Neural crest cell (in vitro differentiated cells): ENCODE results near the gene DAPK3. TPM values are rescaled to one million over a fixed set of nuclear protein-coding genes. Genes with fewer than 3 reads are reported as not detected.

ENCODE experiments used
- DNase-seq: peaks from one replicate; pipeline ENCODE4 v3.0.0; 2021; ENCODE audit warnings: low read depth, mixed read lengths, low spot score
- H3K27ac Mint-ChIP-seq: one replicate; pipeline ENCODE4 v1.8.0; 2021; ENCODE audit warnings: mild to moderate bottlenecking, mixed read lengths; ENCODE audit not compliant: unreplicated experiment
- H3K27me3 Mint-ChIP-seq: 2 replicates; pipeline ENCODE4 v1.8.0; 2021; ENCODE audit warnings: low read depth, mild to moderate bottlenecking, mixed read lengths
- H3K36me3 Mint-ChIP-seq: 2 replicates; pipeline ENCODE4 v1.8.0; 2021; ENCODE audit warnings: low read depth, mild to moderate bottlenecking, mixed read lengths
- H3K4me1 Mint-ChIP-seq: 2 replicates; pipeline ENCODE4 v1.8.0; 2021; ENCODE audit warnings: mixed read lengths
- H3K4me3 Mint-ChIP-seq: one replicate; pipeline ENCODE4 v1.8.0; 2021; ENCODE audit warnings: mild to moderate bottlenecking, mixed read lengths
- H3K9me3 Mint-ChIP-seq: 2 replicates; pipeline ENCODE4 v1.8.0; 2021; ENCODE audit warnings: mixed read lengths
- total RNA-seq: library from RNA; stranded (reverse); gene quantifications from 2 replicates; pipeline ENCODE4 v1.2.1, GENCODE V29; 2021
- TF ChIP-seq, protein P1 (sequence below): fragments of 200-600 bp; sonication (generic); conservative IDR thresholded peaks from 2 replicates; pipeline ENCODE4 v1.5.0; 2021; ENCODE audit warnings: antibody characterized with exemption, mild to moderate bottlenecking

The DAPK3 gene
- total RNA-seq, 1 donor from 2014 or later, result 63.1 TPM

DNA sequence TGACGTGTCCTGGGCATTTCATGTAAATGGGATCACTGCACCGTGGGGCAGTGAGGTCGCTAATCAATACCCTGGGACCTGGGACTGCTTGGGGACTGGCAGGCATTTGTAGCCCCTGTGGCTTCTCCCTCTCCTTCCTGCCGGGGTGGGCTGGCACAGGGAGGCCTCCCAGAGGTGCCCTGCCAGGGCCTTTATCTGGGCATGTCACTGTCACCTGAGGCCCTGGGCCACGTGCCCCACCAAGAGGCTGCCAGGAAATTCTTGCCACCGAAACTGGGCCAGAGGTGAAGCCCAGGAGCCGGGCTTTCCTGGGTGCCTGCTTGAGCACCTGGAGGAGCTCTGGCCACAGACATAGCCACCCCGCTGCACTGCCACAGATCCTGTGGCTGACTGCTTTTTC lies 39.9 kb downstream of the DAPK3 start:
- H3K27me3 Mint-ChIP-seq, result peaks cover 34% of the 10 kb centered on the region
- no peaks in the 10 kb centered on the region for H3K9me3 Mint-ChIP-seq
- no peak overlapping the region for H3K4me3 Mint-ChIP-seq
- H3K36me3 Mint-ChIP-seq, result no peaks in the 10 kb centered on the region
- TF ChIP-seq, protein P1, sequence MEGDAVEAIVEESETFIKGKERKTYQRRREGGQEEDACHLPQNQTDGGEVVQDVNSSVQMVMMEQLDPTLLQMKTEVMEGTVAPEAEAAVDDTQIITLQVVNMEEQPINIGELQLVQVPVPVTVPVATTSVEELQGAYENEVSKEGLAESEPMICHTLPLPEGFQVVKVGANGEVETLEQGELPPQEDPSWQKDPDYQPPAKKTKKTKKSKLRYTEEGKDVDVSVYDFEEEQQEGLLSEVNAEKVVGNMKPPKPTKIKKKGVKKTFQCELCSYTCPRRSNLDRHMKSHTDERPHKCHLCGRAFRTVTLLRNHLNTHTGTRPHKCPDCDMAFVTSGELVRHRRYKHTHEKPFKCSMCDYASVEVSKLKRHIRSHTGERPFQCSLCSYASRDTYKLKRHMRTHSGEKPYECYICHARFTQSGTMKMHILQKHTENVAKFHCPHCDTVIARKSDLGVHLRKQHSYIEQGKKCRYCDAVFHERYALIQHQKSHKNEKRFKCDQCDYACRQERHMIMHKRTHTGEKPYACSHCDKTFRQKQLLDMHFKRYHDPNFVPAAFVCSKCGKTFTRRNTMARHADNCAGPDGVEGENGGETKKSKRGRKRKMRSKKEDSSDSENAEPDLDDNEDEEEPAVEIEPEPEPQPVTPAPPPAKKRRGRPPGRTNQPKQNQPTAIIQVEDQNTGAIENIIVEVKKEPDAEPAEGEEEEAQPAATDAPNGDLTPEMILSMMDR, result no peak
- H3K4me1 Mint-ChIP-seq, result no peaks in the 10 kb centered on the region
- H3K27ac Mint-ChIP-seq, result no peak overlapping the region
- no peak for DNase-seq

DNA sequence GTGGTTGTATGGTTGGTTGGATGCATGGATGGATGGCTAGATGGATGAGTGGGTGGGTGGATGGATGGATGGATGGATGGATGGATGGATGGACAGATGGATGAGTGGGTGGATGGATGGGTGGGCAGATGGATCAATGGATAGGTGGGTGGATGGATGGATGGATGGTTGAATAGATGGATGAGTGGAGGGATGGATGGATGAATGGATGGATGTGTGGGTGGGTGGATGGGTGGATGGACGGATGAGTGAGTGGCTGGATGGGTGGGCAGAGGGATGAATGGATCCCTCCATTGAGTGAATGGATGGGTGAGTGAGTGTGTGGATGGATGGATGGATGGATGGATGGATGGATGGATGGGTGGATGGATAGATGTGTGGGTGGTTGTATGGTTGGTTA lies 47.0 kb downstream of the DAPK3 start:
- Mint-ChIP-seq H3K4me1 (no peaks in the 10 kb centered on the region), H3K27me3 (no peaks in the 10 kb centered on the region), H3K9me3 (peaks cover 6% of the 10 kb centered on the region), H3K27ac (no peak overlapping the region), H3K4me3 (no peak overlapping the region), H3K36me3 (peaks cover 12% of the 10 kb centered on the region)
- no peak for DNase-seq
- TF ChIP-seq, protein P1, result no peak

DNA sequence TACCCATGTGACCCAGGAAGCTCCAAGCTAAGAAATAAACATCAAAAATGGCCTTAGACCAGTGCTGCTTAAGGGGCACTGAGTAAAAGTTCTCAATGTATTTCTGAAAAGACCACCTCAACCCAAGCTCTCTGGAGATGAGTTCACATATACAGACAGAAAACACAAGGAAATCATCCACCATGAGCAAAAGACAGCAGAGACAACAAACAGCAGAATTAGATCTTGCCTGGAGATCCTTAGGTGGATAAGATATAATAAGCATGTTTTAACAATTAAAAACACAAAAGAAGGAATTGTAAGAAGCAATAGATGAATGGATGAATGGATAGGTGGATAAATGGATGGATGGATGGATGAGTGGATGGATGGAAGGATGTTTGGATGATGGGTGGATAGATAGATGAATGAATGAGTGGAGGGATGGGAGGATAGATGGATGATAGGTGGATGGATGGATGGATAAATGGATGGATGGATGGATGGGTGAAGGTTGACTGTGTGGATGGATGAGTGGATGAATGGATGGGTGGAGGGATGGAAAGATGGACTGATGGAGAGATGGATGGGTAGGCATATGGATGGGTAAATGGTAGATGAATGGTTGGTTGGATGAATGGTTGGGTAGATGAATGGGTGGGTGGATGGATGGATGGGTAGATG lies 47.7 kb downstream of the DAPK3 start:
- H3K27ac Mint-ChIP-seq, result no peak overlapping the region
- H3K27me3 Mint-ChIP-seq, result no peaks in the 10 kb centered on the region
- TF ChIP-seq, protein P1, result no peak
- H3K9me3 Mint-ChIP-seq, result peaks cover 6% of the 10 kb centered on the region
- no peak for DNase-seq
- no peak overlapping the region for H3K4me3 Mint-ChIP-seq
- H3K36me3 Mint-ChIP-seq, result peaks cover 12% of the 10 kb centered on the region
- no peaks in the 10 kb centered on the region for H3K4me1 Mint-ChIP-seq

DNA sequence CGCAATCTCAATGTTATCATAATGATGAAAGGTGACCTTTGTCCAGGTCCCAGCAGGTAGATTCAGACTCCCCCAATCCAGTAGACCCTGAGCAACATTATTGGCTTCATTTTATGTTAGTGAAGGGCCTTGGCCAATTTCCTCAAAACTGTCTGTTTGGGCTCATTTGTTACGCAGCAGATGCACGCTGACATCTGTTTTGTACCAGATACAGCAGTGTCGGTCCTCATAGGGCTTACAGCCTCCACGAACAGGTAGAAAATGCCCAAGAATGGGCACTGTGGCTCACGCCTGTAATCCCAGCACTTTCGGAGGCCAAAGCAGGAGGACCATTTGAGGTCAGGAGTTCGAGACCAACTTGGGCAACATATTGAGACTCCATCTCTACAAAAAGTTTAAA lies 51.1 kb downstream of the DAPK3 start:
- TF ChIP-seq, protein P1, result no peak
- Mint-ChIP-seq H3K4me1 (no peaks in the 10 kb centered on the region), H3K27ac (no peak overlapping the region), H3K4me3 (no peak overlapping the region), H3K9me3 (peaks cover 9% of the 10 kb centered on the region), H3K36me3 (peaks cover 12% of the 10 kb centered on the region), H3K27me3 (no peaks in the 10 kb centered on the region)
- no peak for DNase-seq

DNA sequence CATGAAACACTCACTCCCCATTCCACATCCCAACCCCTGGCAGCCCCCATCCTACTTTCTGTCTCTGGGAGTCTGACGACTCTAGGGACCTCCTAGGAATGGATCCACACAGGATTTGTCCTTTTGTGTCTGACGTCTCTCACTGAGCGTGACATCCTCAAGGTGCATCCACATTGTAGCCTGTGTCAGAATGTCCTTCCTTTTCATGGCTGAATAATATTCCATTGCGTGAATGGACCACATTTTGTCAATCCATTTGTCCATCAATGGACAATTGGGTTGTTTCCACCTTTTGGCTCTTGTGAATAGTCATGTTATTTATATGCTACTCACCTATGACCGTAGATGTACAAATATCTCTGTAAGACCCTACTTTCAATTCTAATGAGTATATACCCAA lies 54.9 kb downstream of the DAPK3 start:
- Mint-ChIP-seq H3K9me3 (peaks cover 3% of the 10 kb centered on the region), H3K36me3 (peaks cover 7% of the 10 kb centered on the region), H3K4me1 (no peaks in the 10 kb centered on the region), H3K4me3 (no peak overlapping the region), H3K27ac (no peak overlapping the region), H3K27me3 (no peaks in the 10 kb centered on the region)
- DNase-seq, result no peak
- TF ChIP-seq, protein P1, result no peak
